Left forelimb (tissue), 1 donor: ENCODE measurements around the gene BRD7.
"Not testable (repeated sequence)": the region's sequence is repeated elsewhere in the genome, so short reads cannot be mapped to it uniquely, and the experiment has no call there.

Experiments used
- DNase-seq: peaks from one replicate; pipeline ENCODE4 v3.0.0-alpha.2; 2018; ENCODE audit warnings: low spot score

The BRD7 gene

DNA sequence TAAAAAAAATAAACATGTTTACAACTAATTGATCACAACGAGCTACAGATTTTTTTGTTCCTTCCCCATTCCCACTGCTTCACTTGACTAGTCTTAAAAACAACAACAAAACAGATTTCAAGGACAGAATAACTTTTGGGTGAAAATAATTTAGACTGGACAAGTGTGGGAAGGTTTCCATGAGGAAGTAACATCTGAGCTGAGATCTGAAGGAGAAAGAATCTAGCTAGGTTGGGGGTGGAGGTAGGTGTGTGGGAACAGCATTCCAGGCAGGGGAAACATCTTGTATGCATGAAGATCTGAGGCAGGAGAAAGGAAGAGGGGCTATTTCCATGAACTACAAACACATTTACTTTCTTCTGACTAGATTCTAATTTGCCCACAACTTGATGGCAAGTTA lies 9.2 kb downstream of the BRD7 start:
- no peak for DNase-seq

DNA sequence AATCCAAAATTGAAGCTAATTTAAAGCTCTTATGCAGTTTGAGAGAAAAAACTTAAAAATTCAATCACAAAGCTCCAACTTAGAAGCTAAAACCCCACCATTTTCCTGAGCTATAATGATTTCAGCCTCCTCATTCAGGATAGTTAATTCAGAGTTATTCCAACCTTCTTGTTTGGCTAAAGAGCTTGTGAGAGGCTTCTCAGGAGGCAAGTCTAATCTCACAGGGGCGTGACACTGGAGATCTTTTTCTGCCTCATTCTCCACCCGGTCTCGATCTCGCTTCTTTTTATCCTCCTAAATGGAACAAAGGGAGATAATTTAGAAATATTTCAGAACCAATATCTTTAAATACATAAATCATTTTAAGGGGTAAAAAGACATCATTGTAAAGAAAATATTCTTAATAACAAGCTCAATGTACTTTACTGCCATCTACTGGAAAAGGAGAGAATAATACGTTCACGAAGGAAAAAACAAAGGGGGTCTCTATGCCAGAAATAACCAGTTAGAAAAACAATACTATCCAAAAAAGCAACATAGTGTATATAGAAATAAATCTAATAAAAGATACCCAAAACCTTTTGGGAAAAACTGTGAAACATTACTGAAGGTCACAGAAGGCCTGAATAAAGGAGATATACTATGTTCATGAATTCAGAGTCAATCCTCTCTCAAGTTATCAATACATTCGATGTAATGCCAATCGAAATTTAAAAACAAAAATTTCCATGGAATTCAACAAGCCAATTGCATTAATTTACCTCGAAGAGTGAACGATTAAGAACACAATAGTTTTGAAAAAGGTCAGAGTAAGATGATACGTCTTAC lies 13.9 kb downstream of the BRD7 start:
- DNase-seq, result no peak

DNA sequence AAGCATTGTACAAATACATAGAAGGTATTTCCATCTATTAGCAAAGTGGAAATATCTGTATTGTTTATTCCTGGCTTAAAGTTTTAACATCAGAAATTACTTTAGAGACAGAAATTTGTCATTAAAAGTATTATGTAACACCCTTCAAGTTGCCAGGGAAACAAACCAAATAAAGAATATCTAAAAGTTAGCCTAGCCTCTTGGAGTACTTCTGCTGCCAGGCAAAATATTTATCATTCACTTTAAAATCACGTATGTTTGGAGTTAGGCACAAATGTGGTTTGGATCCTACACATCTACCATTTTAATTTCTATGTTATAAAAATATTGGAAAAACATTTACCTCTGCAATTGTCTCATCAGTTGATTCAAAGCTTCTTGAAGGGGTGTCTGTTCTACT lies 14.7 kb downstream of the BRD7 start:
- DNase-seq, result no peak

DNA sequence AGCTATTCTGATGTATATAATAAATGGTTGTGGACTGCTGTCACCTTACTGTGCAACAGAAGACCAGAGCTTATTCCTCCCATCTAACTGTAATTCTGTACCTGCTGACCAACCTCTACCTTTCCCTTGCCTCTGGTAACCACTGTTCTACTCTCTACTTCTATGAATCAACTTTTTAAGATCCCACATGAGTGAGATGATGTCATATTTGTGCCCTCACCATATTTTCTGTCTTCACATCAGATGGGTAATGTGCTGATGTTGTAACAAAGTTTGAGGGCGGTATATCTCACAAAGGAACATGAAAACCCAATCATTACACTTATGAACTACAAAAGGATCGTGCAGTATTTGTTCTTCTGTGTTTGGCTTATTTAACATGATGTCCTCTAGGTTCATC lies 16.8 kb downstream of the BRD7 start:
- no peak for DNase-seq

DNA sequence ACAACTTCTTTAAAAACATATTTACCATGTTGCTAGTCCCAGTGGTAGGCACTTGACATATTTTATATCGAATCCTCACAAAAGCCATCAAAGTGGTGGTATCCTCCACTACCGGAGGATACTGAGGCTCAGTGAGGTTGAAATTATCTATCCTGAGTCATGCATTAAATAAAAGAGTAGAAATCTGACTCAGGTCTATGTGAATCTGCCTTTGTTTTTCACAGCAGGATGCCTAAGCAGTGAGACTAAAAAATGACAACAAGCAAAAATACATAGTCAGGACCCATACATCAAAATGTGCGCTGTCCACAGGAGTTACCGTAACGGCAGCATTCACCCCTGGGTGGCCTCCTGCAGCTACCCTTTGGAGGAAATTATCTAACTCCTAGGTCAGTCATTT lies 17.7 kb downstream of the BRD7 start:
- no peak for DNase-seq

DNA sequence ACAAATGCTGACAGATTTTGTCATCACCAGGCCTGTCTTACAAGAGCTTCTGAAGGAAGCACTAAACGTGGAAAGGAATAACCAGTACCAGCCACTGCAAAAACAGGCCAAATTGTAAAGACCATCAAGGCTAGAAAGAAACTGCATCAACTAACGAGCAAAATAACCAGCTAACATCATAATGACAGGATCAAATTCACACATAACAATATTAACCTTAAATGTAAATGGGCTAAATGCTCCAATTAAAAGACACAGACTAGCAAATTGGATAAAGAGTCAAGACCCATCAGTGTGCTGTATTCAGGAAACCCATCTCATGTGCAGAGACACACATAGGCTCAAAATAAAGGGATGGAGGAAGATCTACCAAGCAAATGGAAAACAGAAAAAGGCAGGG lies 23.6 kb downstream of the BRD7 start:
- DNase-seq, result not testable (repeated sequence)

GRCh38 chr16:50343566-50343965 lies 25.2 kb downstream of the BRD7 start:
- DNase-seq, result not testable (repeated sequence)

DNA sequence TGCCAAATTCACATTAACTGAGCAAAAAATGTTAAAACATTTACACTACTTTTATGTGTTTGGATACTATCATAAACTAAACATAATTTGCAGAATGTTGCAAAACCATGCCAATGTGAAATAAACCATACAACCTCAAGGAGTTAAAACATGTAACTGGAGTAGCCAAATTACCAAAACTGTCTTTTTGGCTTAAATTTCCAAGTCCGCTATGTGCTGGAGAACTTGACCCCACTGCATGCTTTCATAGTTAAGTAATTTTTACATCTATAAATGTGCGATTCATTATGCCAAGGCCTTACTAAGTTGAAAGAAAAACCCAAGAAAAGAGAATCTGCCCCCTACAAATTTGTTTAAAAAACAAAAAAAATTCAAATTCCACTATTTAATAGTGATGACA lies 28.2 kb downstream of the BRD7 start:
- DNase-seq, result no peak

DNA sequence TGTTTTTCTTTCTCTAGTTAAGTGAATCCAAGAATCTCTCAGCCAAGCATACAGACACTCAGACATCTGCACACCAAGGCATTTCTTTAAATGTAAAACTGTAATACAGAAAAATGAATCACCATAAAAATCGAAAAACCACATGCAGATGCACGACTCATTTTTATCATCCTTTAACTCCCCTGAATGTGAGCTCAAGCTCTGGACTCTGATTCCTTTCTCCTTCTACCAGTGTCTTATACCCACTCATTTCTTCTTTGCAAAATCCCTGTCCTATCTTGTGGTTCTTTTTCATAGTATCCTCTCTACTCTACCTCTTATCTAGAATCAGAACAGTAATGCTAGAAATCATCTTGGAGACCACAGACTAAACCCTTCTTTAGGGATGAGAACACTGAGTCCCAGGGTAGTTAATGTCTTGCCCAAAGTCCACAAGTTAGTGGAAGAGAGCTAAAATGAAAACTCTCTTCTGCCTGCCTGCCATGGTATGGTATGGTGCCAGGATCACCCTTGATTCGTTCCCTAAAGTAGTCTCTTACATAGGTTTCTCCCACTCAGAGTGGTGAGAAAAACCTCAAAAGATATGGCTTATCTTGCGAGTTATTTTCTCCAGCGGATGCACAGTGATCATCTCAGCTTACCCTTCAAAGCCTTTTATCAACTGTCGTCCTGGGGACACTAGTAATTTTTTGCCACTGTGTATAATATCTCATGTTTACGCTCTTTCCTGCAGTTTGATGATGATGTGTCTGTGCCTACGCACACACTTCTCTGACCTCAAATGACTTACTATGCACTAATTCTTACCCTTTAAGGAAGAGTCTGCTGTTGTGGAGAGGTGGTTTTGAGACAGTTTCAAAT lies 30.2 kb downstream of the BRD7 start:
- DNase-seq, result no peak

GRCh38 chr16:50336884-50337283 lies 31.9 kb downstream of the BRD7 start:
- no peak for DNase-seq

DNA sequence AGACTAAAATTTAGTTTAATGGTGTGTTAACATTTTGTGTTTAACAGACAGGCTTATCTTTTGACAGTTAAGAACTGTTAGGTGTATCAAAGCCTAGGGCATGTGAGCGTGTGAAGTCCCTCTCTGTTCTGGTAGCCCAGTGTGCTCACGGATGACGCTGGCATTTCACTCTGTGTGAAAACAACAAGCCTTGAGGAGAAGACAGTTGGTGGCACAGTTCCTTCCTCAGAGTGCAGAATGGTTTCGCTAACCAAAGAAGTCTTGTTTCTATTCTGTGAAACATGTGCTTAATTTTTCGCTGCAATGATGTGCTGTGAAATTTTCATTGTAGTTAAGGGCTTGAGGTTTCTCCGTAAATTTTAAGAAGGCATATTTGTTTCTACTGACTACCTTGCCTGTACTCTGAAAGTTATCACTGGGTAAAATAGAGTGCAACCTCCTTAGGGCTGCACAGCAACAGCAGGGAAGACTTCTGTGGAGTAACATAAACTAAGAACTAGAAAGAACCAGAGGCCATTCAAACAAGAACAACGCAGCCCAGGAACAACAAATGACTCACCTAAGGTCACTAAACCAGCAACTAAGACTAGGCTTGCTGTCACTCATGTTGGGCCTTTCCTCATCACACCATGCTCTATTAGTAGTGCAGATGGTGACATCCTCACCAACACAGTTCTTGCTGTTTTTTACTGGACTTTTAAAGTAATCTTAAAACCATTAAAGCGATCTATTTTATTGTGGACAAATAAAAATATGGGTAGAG lies 33.4 kb downstream of the BRD7 start:
- no peak for DNase-seq

- no peak for DNase-seq
These were observed 34.4 kb downstream of the BRD7 start for GRCh38 chr16:50334106-50334975.

GRCh38 chr16:50332599-50332998 lies 36.2 kb downstream of the BRD7 start:
- no peak for DNase-seq

DNA sequence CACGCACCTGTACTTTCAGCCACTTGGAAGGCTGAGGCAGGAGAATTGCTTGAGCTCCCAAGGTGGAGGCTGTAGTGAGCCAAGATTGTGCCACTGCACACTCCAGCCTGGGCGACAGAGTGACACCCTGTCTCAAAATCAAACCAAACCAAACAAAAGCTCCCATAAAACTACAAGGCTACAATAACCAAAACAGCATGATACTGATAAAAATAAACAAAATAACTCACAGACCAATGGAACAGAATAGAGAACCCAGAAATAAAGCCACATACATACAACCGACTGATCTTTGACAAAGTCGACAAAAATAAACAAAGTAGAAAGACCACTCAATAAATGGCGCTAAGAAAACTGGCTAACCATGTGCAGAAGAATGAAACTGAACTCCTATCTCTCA lies 37.2 kb downstream of the BRD7 start:
- DNase-seq, result no peak

DNA sequence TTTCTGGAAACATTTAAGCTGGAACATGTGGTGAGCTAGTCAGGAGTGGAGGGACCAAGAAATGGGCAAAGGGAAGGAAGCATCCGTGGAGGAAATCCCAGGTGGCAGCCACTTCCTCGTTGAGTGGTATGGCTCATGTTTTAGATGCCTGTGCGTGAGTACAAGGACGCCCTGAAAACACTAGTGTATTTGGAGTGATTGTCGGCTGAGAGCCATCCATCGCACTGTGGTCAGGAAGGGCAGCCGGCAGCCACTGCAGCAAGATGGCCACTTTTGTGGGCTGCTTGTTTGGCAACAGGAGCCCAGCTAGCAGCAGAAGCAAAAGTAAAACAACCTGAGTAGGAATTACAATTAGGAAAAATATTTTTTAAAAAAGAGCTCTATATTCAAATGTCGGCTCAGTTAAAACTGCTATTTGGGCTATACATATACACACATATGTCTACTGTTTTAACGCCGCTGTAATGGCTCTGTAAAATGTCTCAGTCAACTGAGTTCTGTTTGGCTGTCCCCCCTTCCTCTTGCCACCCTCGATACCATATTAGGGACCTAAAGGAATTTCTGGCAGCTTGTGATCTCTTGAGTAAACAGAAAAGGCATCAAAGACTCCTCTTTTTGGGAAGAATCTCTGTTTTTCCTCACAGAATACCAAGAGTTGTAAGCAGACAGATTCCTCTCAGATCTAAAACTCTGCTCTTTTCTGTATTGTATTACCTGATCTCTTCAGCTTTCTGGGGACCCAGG lies 39.2 kb downstream of the BRD7 start:
- no peak for DNase-seq

GRCh38 chr16:50326835-50327465 lies 41.8 kb downstream of the BRD7 start:
- no peak for DNase-seq

- no peak for DNase-seq
These were observed 42.5 kb downstream of the BRD7 start for GRCh38 chr16:50326264-50326663.

DNA sequence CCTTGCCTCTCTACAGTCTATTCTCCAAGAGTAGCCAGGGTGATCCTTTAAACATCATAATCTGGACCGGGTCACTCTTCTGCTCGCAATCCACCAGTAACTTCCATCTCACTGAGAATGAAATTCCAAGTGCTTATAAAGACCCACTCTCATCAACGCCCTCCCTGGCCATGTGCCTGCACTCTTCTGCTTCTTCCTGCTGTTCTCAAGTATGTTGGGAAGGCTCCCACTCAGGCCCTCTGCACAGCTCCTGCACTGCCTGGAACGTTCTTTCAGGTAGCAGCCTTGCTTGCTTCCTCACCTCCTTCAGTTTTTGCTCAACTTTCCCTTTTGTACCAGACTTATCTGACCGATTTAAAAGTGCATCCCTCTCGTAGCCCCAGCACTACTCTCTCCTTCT lies 44.4 kb downstream of the BRD7 start:
- no peak for DNase-seq

DNA sequence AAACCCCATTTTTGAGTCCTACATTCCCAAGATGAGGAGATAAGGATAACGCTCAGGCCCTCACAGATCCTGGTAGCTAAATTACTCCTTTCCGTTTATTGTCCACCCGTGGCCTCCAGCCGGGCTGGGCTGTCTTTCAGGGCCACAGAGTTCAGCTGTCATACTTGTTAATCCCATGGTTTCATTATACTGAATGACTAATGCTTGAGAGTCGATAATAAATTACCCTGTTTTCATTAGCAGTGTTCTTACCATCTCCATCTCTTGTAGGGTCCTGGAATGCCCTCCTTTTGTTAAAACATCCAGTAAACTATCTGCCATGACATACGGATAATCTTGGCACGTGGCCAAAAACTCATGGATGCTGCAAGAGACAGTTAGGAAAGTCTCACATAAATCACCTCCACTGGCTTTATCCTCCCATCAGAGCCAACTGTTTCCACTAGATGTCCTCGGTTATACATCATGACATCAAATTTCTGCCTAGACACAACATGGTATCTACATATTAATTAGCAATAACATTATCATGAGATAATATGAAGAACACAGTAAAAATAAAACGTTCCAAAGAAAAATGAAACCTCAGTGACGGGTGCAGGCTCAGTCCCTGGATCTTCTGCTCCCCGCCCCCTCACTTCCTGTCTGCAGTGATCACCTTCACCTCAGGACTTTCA lies 45.3 kb downstream of the BRD7 start:
- no peak for DNase-seq

GRCh38 chr16:50322333-50322732 lies 46.5 kb downstream of the BRD7 start:
- DNase-seq, result no peak
